GM19324 (cell line): Measurements from ENCODE around the gene MAPK8.
"Not testable (repeated sequence)": the region's sequence is repeated elsewhere in the genome, so short reads cannot be mapped to it uniquely, and the experiment has no call there.

ENCODE experiments used
- ATAC-seq: cut with Tn5 transposase; IDR thresholded peaks from one replicate; pipeline ENCODE4 v1.9.1; 2021; ENCODE audit warnings: mild to moderate bottlenecking, moderate library complexity; ENCODE audit not compliant: unreplicated experiment, low FRiP score

The MAPK8 gene

GRCh38 chr10:48411510-48411909 is 105.0 kb downstream of the MAPK8 start:
- ATAC-seq = no peak

- ATAC-seq = no peak
These were observed 105.6 kb downstream of the MAPK8 start for GRCh38 chr10:48412081-48412480.

- ATAC-seq = no peak
These were observed 106.5 kb downstream of the MAPK8 start for GRCh38 chr10:48412933-48413332.

GRCh38 chr10:48414160-48414559 is 107.7 kb downstream of the MAPK8 start:
- ATAC-seq = no peak

- ATAC-seq = no peak
These were observed 108.3 kb downstream of the MAPK8 start for GRCh38 chr10:48414778-48415177.

- ATAC-seq = no peak
These were observed 110.2 kb downstream of the MAPK8 start for GRCh38 chr10:48416584-48417232.

- ATAC-seq = no peak
These were observed 110.9 kb downstream of the MAPK8 start for GRCh38 chr10:48417374-48417773.

GRCh38 chr10:48418189-48418788 is 111.8 kb downstream of the MAPK8 start:
- ATAC-seq = no peak

GRCh38 chr10:48419714-48420113 is 113.2 kb downstream of the MAPK8 start:
- no peak for ATAC-seq

GRCh38 chr10:48421862-48422261 is 115.4 kb downstream of the MAPK8 start:
- ATAC-seq = not testable (repeated sequence)

- no peak for ATAC-seq
These were observed 117.4 kb downstream of the MAPK8 start for GRCh38 chr10:48423884-48424283.

- ATAC-seq = no peak
These were observed 122.4 kb downstream of the MAPK8 start for GRCh38 chr10:48428896-48429295.

- ATAC-seq = no peak
These were observed 122.8 kb downstream of the MAPK8 start for GRCh38 chr10:48429309-48429708.

GRCh38 chr10:48430402-48430993 is 124.0 kb downstream of the MAPK8 start:
- ATAC-seq = no peak

GRCh38 chr10:48431871-48432270 is 125.4 kb downstream of the MAPK8 start:
- ATAC-seq = no peak

- ATAC-seq = no peak
These were observed 131.1 kb downstream of the MAPK8 start for GRCh38 chr10:48437546-48437945.

- ATAC-seq = no peak
These were observed 132.6 kb downstream of the MAPK8 start for GRCh38 chr10:48439031-48439430.

- no peak for ATAC-seq
These were observed 133.1 kb downstream of the MAPK8 start for GRCh38 chr10:48439581-48440041.

GRCh38 chr10:48440771-48441170 is 134.3 kb downstream of the MAPK8 start:
- ATAC-seq = no peak

- ATAC-seq = no peak
These were observed 135.8 kb downstream of the MAPK8 start for GRCh38 chr10:48442090-48442808.

GRCh38 chr10:48442809-48443177 is 136.3 kb downstream of the MAPK8 start:
- no peak for ATAC-seq
